ENCODE results near the gene ENTREP3.
"Not testable (repeated sequence)": the region's sequence is repeated elsewhere in the genome, so short reads cannot be mapped to it uniquely, and the experiment has no call there.

ENTREP3 gene

DNA sequence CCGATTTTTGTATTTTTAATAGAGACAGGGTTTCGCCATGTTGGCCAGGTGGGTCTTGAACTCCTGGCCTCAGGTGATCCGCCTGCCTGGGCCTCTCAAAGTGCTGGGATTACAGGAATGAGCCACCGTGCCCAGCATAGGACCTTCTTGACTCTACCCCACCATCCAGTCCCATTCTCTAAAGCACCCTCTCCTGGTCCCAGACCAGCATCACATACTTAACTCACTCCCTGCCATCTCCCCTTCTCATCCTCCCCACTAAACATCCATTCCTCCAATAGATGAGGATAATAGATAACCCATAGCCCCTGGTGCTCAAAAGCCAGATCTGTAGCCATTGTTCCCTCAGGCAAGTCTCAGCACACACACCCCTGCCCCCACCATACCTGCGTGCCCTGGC is 2.1 kb downstream of the ENTREP3 start:
- Mint-ChIP-seq H3K9me3 (no peaks in the 10 kb centered on the region), H3K4me1 (peaks cover 36% of the 10 kb centered on the region), H3K27ac (peak overlapping the region; percentile 18 to 65 (median 64)), H3K4me3 (peak overlapping the region; percentile 84 to 92 (median 88)), H3K36me3 (ENCODE audit: low read depth) (peaks cover 13% of the 10 kb centered on the region), H3K27me3 (ENCODE audit: low read depth) (peaks cover 3% of the 10 kb centered on the region)
- no peak for TF ChIP-seq CTCF (IDR thresholded peaks at IDR 0.05; ENCODE audit: unreplicated experiment in 3 of 3)

- Mint-ChIP-seq H3K4me1 (peaks cover 32% of the 10 kb centered on the region), H3K27me3 (ENCODE audit: low read depth) (peaks cover 3% of the 10 kb centered on the region), H3K4me3 (peak overlapping the region in 2 of 3 experiments; percentile 53 to 75), H3K27ac (peak overlapping the region; percentile 60 to 87 (median 74)), H3K9me3 (no peaks in the 10 kb centered on the region), H3K36me3 (ENCODE audit: low read depth) (peaks cover 9% of the 10 kb centered on the region)
- no peak for TF ChIP-seq CTCF (IDR thresholded peaks at IDR 0.05; ENCODE audit: unreplicated experiment in 3 of 3)
Observed at GRCh38 chr1:155251566-155251965, 3.7 kb downstream of the ENTREP3 start.

GRCh38 chr1:155250633-155251449 is 4.4 kb downstream of the ENTREP3 start:
- Mint-ChIP-seq H3K36me3 (ENCODE audit: low read depth) (peaks cover 13% of the 10 kb centered on the region), H3K4me3 (peak overlapping the region; percentile 38 to 75 (median 69)), H3K27ac (peak overlapping the region; percentile 74 to 89 (median 87)), H3K27me3 (ENCODE audit: low read depth) (peaks cover 3% of the 10 kb centered on the region), H3K4me1 (peaks cover 28% of the 10 kb centered on the region), H3K9me3 (no peaks in the 10 kb centered on the region)
- peak; percentile 98 to 100 (median 100) for TF ChIP-seq CTCF (IDR thresholded peaks at IDR 0.05; ENCODE audit: unreplicated experiment in 3 of 3)

DNA sequence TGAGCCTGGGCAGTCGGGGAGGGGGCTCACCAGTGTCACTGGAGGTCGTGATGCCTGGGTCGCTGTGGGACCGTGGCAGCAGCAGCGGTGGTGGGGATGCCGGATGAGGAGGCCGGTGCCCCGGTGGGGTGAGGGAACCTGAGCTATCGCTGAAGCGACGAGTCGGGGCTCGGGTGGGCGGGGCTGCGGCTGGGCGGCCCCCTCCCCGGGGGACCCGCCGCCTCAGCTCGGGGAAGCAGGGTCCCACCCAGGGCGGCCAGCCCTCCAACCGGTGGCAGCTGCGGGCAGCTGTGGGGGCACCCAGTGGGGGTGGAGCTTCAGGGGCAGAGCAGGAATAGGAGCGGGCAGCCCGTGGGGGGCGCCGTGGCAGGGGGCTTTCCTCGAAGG is 5.0 kb downstream of the ENTREP3 start:
- H3K4me1 Mint-ChIP-seq = peaks cover 24% of the 10 kb centered on the region
- peak overlapping the region in 1 of 3 experiments; percentile 9 for H3K4me3 Mint-ChIP-seq
- TF ChIP-seq CTCF (IDR thresholded peaks at IDR 0.05; ENCODE audit: unreplicated experiment in 3 of 3) = no peak
- no peaks in the 10 kb centered on the region for H3K9me3 Mint-ChIP-seq
- H3K27ac Mint-ChIP-seq = no peak overlapping the region
- peaks cover 3% of the 10 kb centered on the region for H3K27me3 Mint-ChIP-seq (ENCODE audit: low read depth)
- H3K36me3 Mint-ChIP-seq (ENCODE audit: low read depth) = peaks cover 16% of the 10 kb centered on the region

GRCh38 chr1:155247667-155248553 is 7.4 kb downstream of the ENTREP3 start:
- Mint-ChIP-seq H3K36me3 (ENCODE audit: low read depth) (peaks cover 16% of the 10 kb centered on the region), H3K4me1 (peaks cover 16% of the 10 kb centered on the region), H3K9me3 (no peaks in the 10 kb centered on the region), H3K27ac (no peak overlapping the region), H3K27me3 (ENCODE audit: low read depth) (peaks cover 4% of the 10 kb centered on the region), H3K4me3 (no peak overlapping the region)
- no peak for TF ChIP-seq CTCF (IDR thresholded peaks at IDR 0.05; ENCODE audit: unreplicated experiment in 3 of 3)

GRCh38 chr1:155246796-155247195 is 8.5 kb downstream of the ENTREP3 start:
- H3K27me3 Mint-ChIP-seq (ENCODE audit: low read depth); H3K27ac Mint-ChIP-seq; H3K9me3 Mint-ChIP-seq; H3K4me3 Mint-ChIP-seq: not testable (repeated sequence)
- peaks cover 16% of the 10 kb centered on the region for H3K36me3 Mint-ChIP-seq (ENCODE audit: low read depth)
- H3K4me1 Mint-ChIP-seq = peaks cover 12% of the 10 kb centered on the region

Data from nephron (organoid).